H9 (cell line): ENCODE results near the gene OTOL1. TPM values are rescaled to one million over a fixed set of nuclear protein-coding genes. Genes with fewer than 3 reads are reported as not detected.
"Not testable (repeated sequence)": the region's sequence is repeated elsewhere in the genome, so short reads cannot be mapped to it uniquely, and the experiment has no call there.

Source experiments
- DNase-seq: peaks from one replicate; pipeline ENCODE4 v3.0.0-alpha.2; 2017
- H2AFZ ChIP-seq: one replicate; pipeline ENCODE4 v1.6.1; 2013; ENCODE audit warnings: mild to moderate bottlenecking, low read length, control low read depth, moderate library complexity
- H2AK5ac ChIP-seq: 2 replicates; pipeline ENCODE4 v1.6.1; 2013; ENCODE audit warnings: low read length, control low read depth, mixed read lengths; ENCODE audit not compliant: insufficient read length
- H2BK120ac ChIP-seq: one replicate; pipeline ENCODE4 v1.6.1; 2013; ENCODE audit warnings: low read depth, mild to moderate bottlenecking, low read length, control low read depth, inconsistent platforms; ENCODE audit not compliant: poor library complexity, severe bottlenecking
- H2BK12ac ChIP-seq: 2 replicates; pipeline ENCODE4 v1.6.1; 2013; ENCODE audit warnings: low read length, control low read depth, mixed read lengths, low read depth; ENCODE audit not compliant: insufficient read length
- H2BK15ac ChIP-seq: 2 replicates; pipeline ENCODE4 v1.6.1; 2013; ENCODE audit warnings: low read depth, low read length, control low read depth
- H2BK20ac ChIP-seq: one replicate; pipeline ENCODE4 v1.6.1; 2013; ENCODE audit warnings: low read depth, mild to moderate bottlenecking, low read length, control low read depth, inconsistent platforms; ENCODE audit not compliant: poor library complexity, severe bottlenecking
- H2BK5ac ChIP-seq: 2 replicates; pipeline ENCODE4 v1.6.1; 2013; ENCODE audit warnings: low read length, control low read depth, mixed read lengths; ENCODE audit not compliant: insufficient read length
- H3K14ac ChIP-seq: 2 replicates; pipeline ENCODE4 v1.6.1; 2013; ENCODE audit warnings: low read length, control low read depth; ENCODE audit not compliant: insufficient read depth
- H3K18ac ChIP-seq: 2 replicates; pipeline ENCODE4 v1.6.1; 2013; ENCODE audit warnings: low read depth, mild to moderate bottlenecking, mixed read lengths, low read length, control low read depth; ENCODE audit not compliant: insufficient read length
- H3K23ac ChIP-seq: 2 replicates; pipeline ENCODE4 v1.6.1; 2013; ENCODE audit warnings: low read length, control low read depth, mixed read lengths, low read depth; ENCODE audit not compliant: insufficient read length
- H3K23me2 ChIP-seq: 2 replicates; pipeline ENCODE4 v1.6.1; 2013; ENCODE audit warnings: low read depth, mild to moderate bottlenecking, mixed read lengths, low read length, control low read depth; ENCODE audit not compliant: insufficient read length, poor library complexity, severe bottlenecking
- H3K27ac ChIP-seq: 2 replicates; pipeline ENCODE4 v1.5.1; 2013; ENCODE audit warnings: low read length, control low read depth, mixed read lengths, low read depth; ENCODE audit not compliant: insufficient read length
- H3K27me3 ChIP-seq: 2 replicates; pipeline ENCODE4 v1.6.1; 2013; ENCODE audit warnings: low read length, control low read depth, inconsistent platforms; ENCODE audit not compliant: insufficient read depth
- H3K4ac ChIP-seq: 2 replicates; pipeline ENCODE4 v1.6.1; 2013; ENCODE audit warnings: low read depth, mild to moderate bottlenecking, control low read depth, inconsistent platforms, low read length, moderate library complexity
- H3K4me1 ChIP-seq: 2 replicates; pipeline ENCODE4 v1.6.1; 2013; ENCODE audit warnings: low read length, control low read depth, inconsistent platforms; ENCODE audit not compliant: insufficient read depth
- H3K4me2 ChIP-seq: 2 replicates; pipeline ENCODE4 v1.6.1; 2013; ENCODE audit warnings: low read length, control low read depth, mixed read lengths; ENCODE audit not compliant: insufficient read length, insufficient read depth
- H3K56ac ChIP-seq: 2 replicates; pipeline ENCODE4 v1.6.1; 2013; ENCODE audit warnings: low read depth, mild to moderate bottlenecking, mixed read lengths, low read length, control low read depth; ENCODE audit not compliant: insufficient read length
- H3K79me1 ChIP-seq: 2 replicates; pipeline ENCODE4 v1.6.1; 2013; ENCODE audit warnings: low read depth, mild to moderate bottlenecking, moderate library complexity, low read length, control low read depth, inconsistent platforms; ENCODE audit not compliant: insufficient read depth, poor library complexity, severe bottlenecking
- H3K79me2 ChIP-seq: 2 replicates; pipeline ENCODE4 v1.6.1; 2013; ENCODE audit warnings: low read length, control low read depth, inconsistent platforms; ENCODE audit not compliant: insufficient read depth
- H3K9ac ChIP-seq: 2 replicates; pipeline ENCODE4 v1.6.1; 2013; ENCODE audit warnings: low read length, control low read depth, mixed read lengths; ENCODE audit not compliant: insufficient read length; ENCODE audit errors: extremely low read depth
- H3K9me3 ChIP-seq: one replicate; pipeline ENCODE4 v1.6.1; 2013; ENCODE audit warnings: low read depth, low read length, inconsistent platforms; ENCODE audit not compliant: control insufficient read depth
- H3T11ph ChIP-seq: one replicate; pipeline ENCODE4 v1.6.1; 2013; ENCODE audit warnings: mild to moderate bottlenecking, low read length, control low read depth, inconsistent platforms
- H4K20me1 ChIP-seq: one replicate; pipeline ENCODE4 v1.6.1; 2013; ENCODE audit not compliant: control insufficient read depth, insufficient read length, insufficient read depth
- H4K5ac ChIP-seq: 2 replicates; pipeline ENCODE4 v1.6.1; 2013; ENCODE audit warnings: low read depth, mild to moderate bottlenecking, mixed read lengths, low read length, control low read depth; ENCODE audit not compliant: insufficient read length
- H4K8ac ChIP-seq: replicated peaks from 2 replicates; pipeline ENCODE4 v1.6.1; 2013; ENCODE audit warnings: low read length, control low read depth, mixed read lengths, low read depth; ENCODE audit not compliant: insufficient read length
- H4K91ac ChIP-seq: 2 replicates; pipeline ENCODE4 v1.6.1; 2013; ENCODE audit warnings: low read depth, mild to moderate bottlenecking, moderate library complexity, mixed read lengths, low read length, control low read depth; ENCODE audit not compliant: insufficient read length
- H3K27ac Mint-ChIP-seq, 3 experiments: 2 replicates in 2 of 3; 3 replicates in 1 of 3; pipeline ENCODE4 v1.8.0; 2020 to 2021; ENCODE audit warnings: mixed read lengths in 3 of 3, mild to moderate bottlenecking in 1 of 3, moderate library complexity in 1 of 3
- H3K27me3 Mint-ChIP-seq: 2 replicates; pipeline ENCODE4 v1.8.0; 2021; ENCODE audit warnings: low read depth, mild to moderate bottlenecking, moderate library complexity, mixed read lengths
- H3K36me3 Mint-ChIP-seq, 3 experiments: 2 replicates in 2 of 3; 3 replicates in 1 of 3; pipeline ENCODE4 v1.8.0; 2020 to 2021; ENCODE audit warnings: low read depth in 3 of 3, mixed read lengths in 3 of 3; ENCODE audit not compliant: insufficient read depth in 1 of 3
- H3K4me1 Mint-ChIP-seq, 2 experiments: 2 replicates each; pipeline ENCODE4 v1.8.0; 2020; ENCODE audit warnings: mixed read lengths in 2 of 2
- H3K4me3 Mint-ChIP-seq, 2 experiments: 2 replicates in 1 of 2; 3 replicates in 1 of 2; pipeline ENCODE4 v1.8.0; 2020 to 2021; ENCODE audit warnings: mild to moderate bottlenecking in 2 of 2, mixed read lengths in 2 of 2, moderate library complexity in 1 of 2
- H3K9me3 Mint-ChIP-seq, 2 experiments: 2 replicates in 1 of 2; 3 replicates in 1 of 2; pipeline ENCODE4 v1.8.0; 2020; ENCODE audit warnings: mild to moderate bottlenecking in 2 of 2, mixed read lengths in 2 of 2, moderate library complexity in 1 of 2
- WGBS: extraction: QIAGEN DNeasy Blood & Tissue Kit; methylation state at CpG from one replicate; pipeline ENCODE4 v1.1.7; 2013; ENCODE audit warnings: missing lambda C conversion rate, low lambda C conversion rate, mixed read lengths; ENCODE audit not compliant: insufficient read length; ENCODE audit errors: extremely low coverage; 5-methylcytosine and 5-hydroxymethylcytosine counted together
- total RNA-seq: library from RNA; stranded (reverse); gene quantifications from 2 replicates; pipeline ENCODE4 v1.2.1, GENCODE V29; 2021
- TF ChIP-seq, protein P1 (sequence below): fragments of 200-600 bp; sonication (generic); conservative IDR thresholded peaks from 3 replicates; pipeline ENCODE4 v1.8.0; 2021; ENCODE audit warnings: antibody characterized with exemption, mild to moderate bottlenecking

Gene OTOL1
- total RNA-seq, 1 experiment from 2014 or later = not detected

DNA sequence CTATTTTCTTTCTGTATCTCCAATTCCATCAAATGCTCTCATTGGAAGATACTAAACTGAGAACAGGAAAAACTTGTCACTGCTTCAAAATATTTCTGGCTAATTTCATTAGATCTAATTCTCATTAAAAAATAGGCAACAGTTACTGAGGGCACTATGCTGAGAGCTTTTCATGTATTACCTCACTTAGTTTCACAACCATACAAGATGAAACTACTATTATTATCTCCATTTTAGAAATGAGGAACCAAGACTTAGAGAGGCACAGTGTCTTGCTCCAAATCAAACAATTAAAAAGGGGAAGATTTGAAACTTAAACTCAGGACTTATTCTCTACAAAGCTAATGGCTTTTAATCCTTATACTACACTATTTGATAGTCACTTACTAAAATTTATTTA is 7.2 kb upstream of the OTOL1 start:
- no peaks in the 10 kb centered on the region for H3K79me1 ChIP-seq
- TF ChIP-seq, protein P1, sequence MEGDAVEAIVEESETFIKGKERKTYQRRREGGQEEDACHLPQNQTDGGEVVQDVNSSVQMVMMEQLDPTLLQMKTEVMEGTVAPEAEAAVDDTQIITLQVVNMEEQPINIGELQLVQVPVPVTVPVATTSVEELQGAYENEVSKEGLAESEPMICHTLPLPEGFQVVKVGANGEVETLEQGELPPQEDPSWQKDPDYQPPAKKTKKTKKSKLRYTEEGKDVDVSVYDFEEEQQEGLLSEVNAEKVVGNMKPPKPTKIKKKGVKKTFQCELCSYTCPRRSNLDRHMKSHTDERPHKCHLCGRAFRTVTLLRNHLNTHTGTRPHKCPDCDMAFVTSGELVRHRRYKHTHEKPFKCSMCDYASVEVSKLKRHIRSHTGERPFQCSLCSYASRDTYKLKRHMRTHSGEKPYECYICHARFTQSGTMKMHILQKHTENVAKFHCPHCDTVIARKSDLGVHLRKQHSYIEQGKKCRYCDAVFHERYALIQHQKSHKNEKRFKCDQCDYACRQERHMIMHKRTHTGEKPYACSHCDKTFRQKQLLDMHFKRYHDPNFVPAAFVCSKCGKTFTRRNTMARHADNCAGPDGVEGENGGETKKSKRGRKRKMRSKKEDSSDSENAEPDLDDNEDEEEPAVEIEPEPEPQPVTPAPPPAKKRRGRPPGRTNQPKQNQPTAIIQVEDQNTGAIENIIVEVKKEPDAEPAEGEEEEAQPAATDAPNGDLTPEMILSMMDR = no peak
- no peaks in the 10 kb centered on the region for H3K9me3 ChIP-seq
- H3K27ac ChIP-seq = no peak overlapping the region
- no peak overlapping the region for H2BK20ac ChIP-seq
- H2BK15ac ChIP-seq = no peak overlapping the region
- Mint-ChIP-seq H3K4me3 (no peak overlapping the region), H3K27ac (no peak overlapping the region), H3K4me1 (peaks cover 0 to under 1% of the 10 kb centered on the region in 2 experiments; a peak in 1 of 4 replicates), H3K9me3 (peaks cover 3 to 5% of the 10 kb centered on the region in 2 experiments; a peak in 3 of 5 replicates), H3K36me3 (peaks cover 0 to 3% (median 2%) of the 10 kb centered on the region in 3 experiments; a peak in 3 of 7 replicates), H3K27me3 (no peaks in the 10 kb centered on the region)
- H3K14ac ChIP-seq = no peak overlapping the region
- no peaks in the 10 kb centered on the region for H3K4me1 ChIP-seq
- H3K18ac ChIP-seq = no peak overlapping the region
- no peak overlapping the region for H2BK120ac ChIP-seq
- no peak overlapping the region for H2AFZ ChIP-seq
- no peaks in the 10 kb centered on the region for H3K27me3 ChIP-seq
- no peak for DNase-seq
- no peak overlapping the region for H2BK5ac ChIP-seq
- no peaks in the 10 kb centered on the region for H3K23me2 ChIP-seq
- no peak overlapping the region for H3K4ac ChIP-seq
- H4K5ac ChIP-seq = no peak overlapping the region
- H4K20me1 ChIP-seq = no peaks in the 10 kb centered on the region
- H3K56ac ChIP-seq = no peak overlapping the region
- H2BK12ac ChIP-seq = no peak overlapping the region
- H4K91ac ChIP-seq = no peak overlapping the region
- H3K23ac ChIP-seq = no peak overlapping the region
- H3K4me2 ChIP-seq = no peak overlapping the region
- H4K8ac ChIP-seq = no peak overlapping the region
- H2AK5ac ChIP-seq = no peak overlapping the region
- no peak overlapping the region for H3T11ph ChIP-seq
- no peaks in the 10 kb centered on the region for H3K79me2 ChIP-seq
- H3K9ac ChIP-seq = no peak overlapping the region

DNA sequence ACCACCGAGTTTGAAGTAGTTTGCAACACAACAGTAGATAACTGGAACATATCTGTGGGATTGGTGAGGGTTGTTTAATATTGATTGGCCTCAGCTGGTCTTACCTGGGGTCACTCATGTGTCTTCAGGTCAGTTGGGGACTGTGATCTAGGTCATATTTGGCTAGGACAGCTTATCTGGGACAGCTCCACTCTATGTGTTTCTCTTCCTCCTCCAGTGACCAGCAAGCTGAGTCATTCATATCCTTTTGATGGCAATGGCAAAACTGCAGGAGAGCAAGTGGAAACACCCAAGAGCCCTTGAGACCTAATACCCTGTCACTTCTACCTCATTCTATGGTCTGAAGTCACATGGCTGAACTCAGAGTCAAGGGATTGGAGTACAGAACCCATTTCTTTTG is 5.8 kb upstream of the OTOL1 start:
- not testable (repeated sequence) for H2BK120ac ChIP-seq, H3K79me2 ChIP-seq, H2BK5ac ChIP-seq, H3K14ac ChIP-seq, H3K9me3 ChIP-seq, H3K79me1 ChIP-seq, H3K27ac Mint-ChIP-seq, H4K8ac ChIP-seq, H3K4me2 ChIP-seq, H3K4me1 Mint-ChIP-seq, H3K27me3 Mint-ChIP-seq, H4K91ac ChIP-seq, H4K20me1 ChIP-seq, H3T11ph ChIP-seq, H3K23ac ChIP-seq, H3K27me3 ChIP-seq, H2AFZ ChIP-seq, H4K5ac ChIP-seq, H3K4me3 Mint-ChIP-seq, H2AK5ac ChIP-seq, H3K23me2 ChIP-seq, H2BK20ac ChIP-seq, H3K27ac ChIP-seq, H2BK15ac ChIP-seq, H3K18ac ChIP-seq, H3K56ac ChIP-seq, H3K4ac ChIP-seq, H3K4me1 ChIP-seq, H3K9ac ChIP-seq, DNase-seq, H2BK12ac ChIP-seq
- no CpG with 5 or more reads among the region's 1 CpG for WGBS
- Mint-ChIP-seq H3K36me3 (peaks cover 0 to 16% (median 2%) of the 10 kb centered on the region in 3 experiments), H3K9me3 (peaks cover 13 to 14% of the 10 kb centered on the region in 2 experiments; a peak in 4 of 5 replicates)
